SK-N-DZ (cell line): ENCODE results near the gene GLG1.
"Not testable (repeated sequence)": the region's sequence is repeated elsewhere in the genome, so short reads cannot be mapped to it uniquely, and the experiment has no call there.

Source experiments
- DNase-seq: peaks from one replicate; pipeline ENCODE4 v3.0.0-alpha.2; 2015; ENCODE audit warnings: low spot score

GLG1 gene

GRCh38 chr16:74538801-74539200 is 68.1 kb downstream of the GLG1 start:
- DNase-seq, result not testable (repeated sequence)

- DNase-seq, result not testable (repeated sequence)
Measured at GRCh38 chr16:74537746-74538145, 69.2 kb downstream of the GLG1 start.

- DNase-seq, result peak; percentile 66
Measured at GRCh38 chr16:74534650-74535049, 72.3 kb downstream of the GLG1 start.

- no peak for DNase-seq
Measured at GRCh38 chr16:74524926-74525325, 82.0 kb downstream of the GLG1 start.

- DNase-seq, result no peak
Measured at GRCh38 chr16:74524117-74524516, 82.8 kb downstream of the GLG1 start.

- DNase-seq, result not testable (repeated sequence)
Measured at GRCh38 chr16:74523706-74524105, 83.2 kb downstream of the GLG1 start.

GRCh38 chr16:74522160-74522559 is 84.8 kb downstream of the GLG1 start:
- no peak for DNase-seq

GRCh38 chr16:74521691-74522090 is 85.2 kb downstream of the GLG1 start:
- DNase-seq, result no peak

GRCh38 chr16:74518934-74519333 is 88.0 kb downstream of the GLG1 start:
- DNase-seq, result not testable (repeated sequence)

- no peak for DNase-seq
Measured at GRCh38 chr16:74511961-74512360, 95.0 kb downstream of the GLG1 start.

GRCh38 chr16:74505011-74505410 is 101.9 kb downstream of the GLG1 start:
- DNase-seq, result no peak

GRCh38 chr16:74503412-74503811 is 103.5 kb downstream of the GLG1 start:
- DNase-seq, result no peak

GRCh38 chr16:74501484-74502478 is 105.1 kb downstream of the GLG1 start:
- no peak for DNase-seq

GRCh38 chr16:74500907-74501306 is 106.0 kb downstream of the GLG1 start:
- no peak for DNase-seq

GRCh38 chr16:74499114-74499513 is 107.8 kb downstream of the GLG1 start:
- no peak for DNase-seq

GRCh38 chr16:74497761-74498160 is 109.2 kb downstream of the GLG1 start:
- DNase-seq, result no peak

- DNase-seq, result no peak
Measured at GRCh38 chr16:74496054-74496453, 110.9 kb downstream of the GLG1 start.

GRCh38 chr16:74492976-74493375 is 113.9 kb downstream of the GLG1 start:
- DNase-seq, result no peak

- DNase-seq, result no peak
Measured at GRCh38 chr16:74487634-74488495, 119.0 kb downstream of the GLG1 start.

- peak; percentile 27 for DNase-seq
Measured at GRCh38 chr16:74485916-74486315, 121.0 kb downstream of the GLG1 start.

GRCh38 chr16:74480150-74481029 is 126.5 kb downstream of the GLG1 start:
- no peak for DNase-seq
